ENCODE measurements around the gene MC3R. TPM values are rescaled to one million over a fixed set of nuclear protein-coding genes. Genes with fewer than 3 reads are reported as not detected.

MC3R gene
- total and polyA plus RNA-seq, 2 of the 4 experiments (the other 2 are of a cell fraction): not detected

- no peaks in the 10 kb centered on the region for H3K9me1 ChIP-seq (ENCODE audit: insufficient read depth, low read length)
- H2AK9ac ChIP-seq (replicated peaks; ENCODE audit: low read depth, low read length, poor library complexity): no peak overlapping the region
- H3K14ac ChIP-seq (replicated peaks; ENCODE audit: low read depth, low read length): no peak overlapping the region
- no peaks in the 10 kb centered on the region for H4K20me1 ChIP-seq (ENCODE audit: insufficient read depth, low read length)
- no peak overlapping the region for H4K8ac ChIP-seq (ENCODE audit: low read depth in 2 of 2, low read length in 2 of 2)
- H3K56ac ChIP-seq (ENCODE audit: extremely low read depth, insufficient read depth, low read length): no peak overlapping the region
- H4K5ac ChIP-seq (ENCODE audit: low read depth, low read length): no peak overlapping the region
- H2AK5ac ChIP-seq (ENCODE audit: low read depth, low read length): no peak overlapping the region
- no peak overlapping the region for H2BK20ac ChIP-seq (ENCODE audit: low read depth, low read length)
- H3K27ac ChIP-seq (ENCODE audit: insufficient read depth, low read length): no peak overlapping the region
- no peak overlapping the region for H3K9ac ChIP-seq (ENCODE audit: low read depth, low read length)
- peaks cover 4% of the 10 kb centered on the region; the same call in 1 of the 2 replicates for H3K9me3 ChIP-seq (ENCODE audit: control insufficient read depth, insufficient read depth, low read length)
- dilution Hi-C loops (cut with HindIII; ENCODE audit: low sequenced_read_pairs, unreplicated experiment) (no loop called here), intact Hi-C loops (cut with micrococcal nuclease) (no loop called here), in situ Hi-C loops (cut with MboI; ENCODE audit: low sequenced_read_pairs) (no loop called here)
- no peak overlapping the region for H3K23ac ChIP-seq (ENCODE audit: low read depth, low read length)
- no peak overlapping the region for H3K18ac ChIP-seq (ENCODE audit: low read depth, low read length)
- H2AFZ ChIP-seq (replicated peaks; ENCODE audit: low read length, poor library complexity): no peak overlapping the region
- ChIA-PET CTCF (no interaction called here), POLR2A (ENCODE audit: unreplicated experiment) (no interaction called here)
- DNase-seq: no peak
- H2BK15ac ChIP-seq (ENCODE audit: low read depth, low read length): no peak overlapping the region
- no peak overlapping the region for H2BK120ac ChIP-seq (ENCODE audit: low read depth, low read length)
- no peak overlapping the region for H3K4me3 ChIP-seq (ENCODE audit: insufficient read depth, low read depth, low read length)
- TF ChIP-seq RCOR1 (IDR thresholded peaks at IDR 0.05; ENCODE audit: insufficient replicate concordance, low read length) (no peak), CEBPB (IDR thresholded peaks at IDR 0.05; ENCODE audit: low read depth, low read length) (no peak), CHD1 (IDR thresholded peaks at IDR 0.05; ENCODE audit: low read depth, low read length) (no peak), ELK1 (IDR thresholded peaks at IDR 0.05; ENCODE audit: borderline replicate concordance, low read depth, low read length) (no peak), POLR2A (IDR thresholded peaks at IDR 0.05; ENCODE audit: low read depth, low read length) (no peak), RAD21 (IDR thresholded peaks at IDR 0.05; ENCODE audit: low read length) (no peak), BHLHE40 (IDR thresholded peaks at IDR 0.05; ENCODE audit: low read depth, low read length) (no peak), NFE2L2 (IDR thresholded peaks at IDR 0.05; ENCODE audit: low read depth, low read length) (no peak), SMC3 (IDR thresholded peaks at IDR 0.05; ENCODE audit: low read depth, low read length) (no peak), USF2 (IDR thresholded peaks at IDR 0.05; ENCODE audit: low read depth, low read length) (no peak), MAZ (IDR thresholded peaks at IDR 0.05; ENCODE audit: borderline replicate concordance, low read depth, low read length) (no peak), MAFK (IDR thresholded peaks at IDR 0.05; ENCODE audit: low read depth, low read length) (no peak), FOS (IDR thresholded peaks at IDR 0.05; ENCODE audit: low read depth, low read length) (no peak), RFX5 (IDR thresholded peaks at IDR 0.05; ENCODE audit: low read depth, low read length) (no peak), MXI1 (IDR thresholded peaks at IDR 0.05; ENCODE audit: borderline replicate concordance, low read depth, low read length) (no peak), CTCF (conservative IDR thresholded peaks at IDR 0.05; ENCODE audit: low read depth, low read length) (no peak)
- no peak overlapping the region for H3K4ac ChIP-seq (ENCODE audit: low read depth, low read length)
- H3K36me3 ChIP-seq (ENCODE audit: control insufficient read depth, insufficient read depth, low read length): no peaks in the 10 kb centered on the region
- no peaks in the 10 kb centered on the region for H3K4me1 ChIP-seq (ENCODE audit: control insufficient read depth, insufficient read depth, low read length)
- no peaks in the 10 kb centered on the region for H3K27me3 ChIP-seq (ENCODE audit: control insufficient read depth, insufficient read depth, low read length)
- H4K91ac ChIP-seq (ENCODE audit: insufficient read depth, low read depth, low read length): no peak overlapping the region
- no peaks in the 10 kb centered on the region for H3K79me1 ChIP-seq (ENCODE audit: low read depth in 1 of 2, low read length in 2 of 2)
- no peak for ATAC-seq (ENCODE audit: low read depth)
- no peak overlapping the region for H3K4me2 ChIP-seq (ENCODE audit: low read depth, low read length)
- H2BK5ac ChIP-seq (ENCODE audit: low read depth, low read length, poor library complexity, severe bottlenecking): no peak overlapping the region
- no TSS peak for BruUV-seq (replicated peaks)
These were observed 20.0 kb downstream of the MC3R start for GRCh38 chr20:56268536-56268935.

Measured in IMR-90 (cell line).